Adrenal gland (tissue), 5 donors: ENCODE data around the gene KLHL22.

Experiments
- POLR2A ChIP-seq, 2 donors: fragments of 450-650 bp; IDR thresholded peaks; one replicate each; pipeline ENCODE4 v1.6.1; 2017; ENCODE audit warnings: antibody characterized with exemption in 2 of 2, mild to moderate bottlenecking in 2 of 2, moderate library complexity in 1 of 2
- TF ChIP-seq, protein P1 (sequence below), 6 experiments: fragments of 450-650 bp in 4 of 6; fragments of 200-600 bp in 2 of 6; sonication (generic) in 1 of 6; IDR thresholded peaks; 1 replicate in 5 of 6; 2 replicates in 1 of 6; pipeline versions ENCODE4 v1.5.1 to v1.8.0; 2016 to 2021; ENCODE audit warnings: antibody characterized with exemption in 6 of 6, mild to moderate bottlenecking in 2 of 6, moderate library complexity in 1 of 6
- donor health status: DM: no; HTN: no; CAD: no.

DNA sequence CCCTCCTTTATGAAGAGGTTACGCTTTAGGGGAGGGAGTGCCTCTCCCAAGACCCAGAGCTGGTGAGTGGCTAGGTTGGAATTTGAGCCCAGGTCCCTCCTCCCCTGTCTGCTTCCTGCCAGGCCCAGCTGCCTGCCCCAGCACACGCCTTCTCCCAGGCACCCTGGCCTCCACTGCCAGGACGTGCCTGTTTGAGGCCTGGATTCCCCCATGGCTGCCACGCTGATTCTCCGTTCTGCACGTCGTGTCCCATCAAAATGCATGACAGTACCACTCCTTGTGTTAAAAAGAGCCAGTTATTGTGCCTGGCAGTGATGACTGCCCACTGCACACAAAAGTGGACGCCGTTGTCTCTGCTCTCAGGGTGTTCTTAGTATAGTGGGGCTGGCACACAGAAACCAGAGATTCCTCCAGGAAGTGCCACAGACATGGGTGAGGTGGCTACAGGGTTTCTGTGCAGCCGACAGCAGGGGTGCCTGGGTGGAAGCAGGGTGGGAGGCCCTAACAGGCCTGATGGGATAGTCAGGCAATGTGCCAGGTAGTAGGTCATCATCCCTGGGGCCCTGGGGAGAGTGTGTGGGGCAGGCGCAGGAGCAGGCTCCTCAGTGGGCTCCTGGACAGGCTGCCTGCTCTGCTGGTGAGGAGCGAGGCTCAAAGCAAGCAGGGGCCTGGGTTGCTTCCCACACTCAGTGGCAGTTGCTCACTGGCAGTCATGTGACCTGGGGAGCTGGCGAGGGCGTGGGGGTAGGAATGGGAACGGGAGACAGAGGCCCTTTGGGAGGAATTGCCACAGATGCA is 36.0 kb upstream of the KLHL22 start:
- TF ChIP-seq, protein P1, sequence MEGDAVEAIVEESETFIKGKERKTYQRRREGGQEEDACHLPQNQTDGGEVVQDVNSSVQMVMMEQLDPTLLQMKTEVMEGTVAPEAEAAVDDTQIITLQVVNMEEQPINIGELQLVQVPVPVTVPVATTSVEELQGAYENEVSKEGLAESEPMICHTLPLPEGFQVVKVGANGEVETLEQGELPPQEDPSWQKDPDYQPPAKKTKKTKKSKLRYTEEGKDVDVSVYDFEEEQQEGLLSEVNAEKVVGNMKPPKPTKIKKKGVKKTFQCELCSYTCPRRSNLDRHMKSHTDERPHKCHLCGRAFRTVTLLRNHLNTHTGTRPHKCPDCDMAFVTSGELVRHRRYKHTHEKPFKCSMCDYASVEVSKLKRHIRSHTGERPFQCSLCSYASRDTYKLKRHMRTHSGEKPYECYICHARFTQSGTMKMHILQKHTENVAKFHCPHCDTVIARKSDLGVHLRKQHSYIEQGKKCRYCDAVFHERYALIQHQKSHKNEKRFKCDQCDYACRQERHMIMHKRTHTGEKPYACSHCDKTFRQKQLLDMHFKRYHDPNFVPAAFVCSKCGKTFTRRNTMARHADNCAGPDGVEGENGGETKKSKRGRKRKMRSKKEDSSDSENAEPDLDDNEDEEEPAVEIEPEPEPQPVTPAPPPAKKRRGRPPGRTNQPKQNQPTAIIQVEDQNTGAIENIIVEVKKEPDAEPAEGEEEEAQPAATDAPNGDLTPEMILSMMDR (IDR thresholded peaks at IDR 0.05) = no peak
- TF ChIP-seq POLR2A (IDR thresholded peaks at IDR 0.05) = peak in 1 of 2 donors; percentile 75
